Activated T-cell treated with anti-CD3 and anti-CD28 coated beads for 24 hours (primary cell): ENCODE data around the gene VWA1.
"Not testable (repeated sequence)": the region's sequence is repeated elsewhere in the genome, so short reads cannot be mapped to it uniquely, and the experiment has no call there.

Experiments
- DNase-seq: peaks from one replicate; pipeline ENCODE4 v3.0.0-alpha.2; 2020; ENCODE audit warnings: low read depth

The VWA1 gene

GRCh38 chr1:1424707-1425106, 10.8 kb upstream of the VWA1 start:
- DNase-seq: no peak

GRCh38 chr1:1425426-1425752, 10.1 kb upstream of the VWA1 start:
- DNase-seq: no peak

- no peak for DNase-seq
These were observed 9.6 kb upstream of the VWA1 start for GRCh38 chr1:1425753-1426495.

DNA sequence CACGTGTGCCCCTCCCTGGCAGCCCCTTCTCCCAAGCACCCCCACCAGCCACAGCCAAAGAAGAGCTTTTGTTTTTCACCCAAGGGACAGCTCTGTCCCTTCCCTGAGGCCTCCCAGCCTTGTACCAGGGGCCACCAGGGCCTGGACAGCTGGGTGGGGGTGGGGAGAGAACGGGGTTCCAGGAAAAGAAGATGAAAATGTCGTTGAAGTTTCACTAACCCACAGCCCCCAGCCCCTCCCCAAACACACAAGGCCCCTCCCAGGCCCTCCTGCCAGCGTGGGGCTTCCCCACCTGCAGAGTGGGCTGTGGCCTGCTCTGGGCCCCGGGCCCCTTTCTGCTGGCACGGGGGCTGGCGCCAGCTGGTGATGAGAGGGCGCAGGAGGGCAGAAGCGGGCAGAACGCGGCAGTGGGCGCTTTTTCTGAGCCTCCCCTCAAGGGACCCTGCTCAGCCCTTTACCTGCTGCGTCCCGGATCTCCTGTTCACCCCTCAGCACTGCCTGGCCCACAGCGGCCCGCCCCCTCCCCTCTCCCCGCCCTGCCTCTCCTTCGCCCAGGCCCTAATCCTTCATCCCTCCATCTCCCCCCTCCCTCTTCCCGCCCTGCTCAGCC, 8.9 kb upstream of the VWA1 start:
- DNase-seq: no peak

- DNase-seq: no peak
These were observed 8.2 kb upstream of the VWA1 start for GRCh38 chr1:1427106-1427819.

DNA sequence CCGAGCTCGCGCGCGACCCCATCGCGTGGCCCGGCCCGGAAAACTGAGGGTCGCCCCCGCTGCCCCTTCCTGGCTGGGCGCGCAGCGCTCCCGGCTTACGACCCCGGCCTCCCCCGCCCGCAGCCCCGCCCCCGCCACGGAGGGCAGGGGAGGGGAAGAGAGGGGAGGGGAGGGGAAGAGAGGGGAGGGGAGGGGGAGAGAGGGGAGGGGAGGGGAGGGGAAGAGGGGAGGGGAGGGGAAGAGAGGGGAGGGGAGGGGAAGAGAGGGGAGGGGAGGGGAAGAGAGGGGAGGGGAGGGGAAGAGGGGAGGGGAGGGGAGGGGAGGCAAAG, 7.7 kb upstream of the VWA1 start:
- no peak for DNase-seq

- no peak for DNase-seq
These were observed 7.3 kb upstream of the VWA1 start for GRCh38 chr1:1428174-1428573.

- DNase-seq: not testable (repeated sequence)
These were observed 6.5 kb upstream of the VWA1 start for GRCh38 chr1:1428967-1429366.

GRCh38 chr1:1429671-1430073, 5.8 kb upstream of the VWA1 start:
- no peak for DNase-seq

- no peak for DNase-seq
These were observed 5.1 kb upstream of the VWA1 start for GRCh38 chr1:1430114-1430982.

- DNase-seq: no peak
These were observed 4.3 kb upstream of the VWA1 start for GRCh38 chr1:1430992-1431844.

GRCh38 chr1:1431845-1432273, 3.6 kb upstream of the VWA1 start:
- no peak for DNase-seq

GRCh38 chr1:1432274-1432950, 3.1 kb upstream of the VWA1 start:
- no peak for DNase-seq

- DNase-seq: no peak
These were observed 2.3 kb upstream of the VWA1 start for GRCh38 chr1:1432951-1433803.

- DNase-seq: peak; percentile 57
These were observed 1.7 kb upstream of the VWA1 start for GRCh38 chr1:1433804-1434130.

- no peak for DNase-seq
These were observed 1.2 kb upstream of the VWA1 start for GRCh38 chr1:1434131-1434823.

DNA sequence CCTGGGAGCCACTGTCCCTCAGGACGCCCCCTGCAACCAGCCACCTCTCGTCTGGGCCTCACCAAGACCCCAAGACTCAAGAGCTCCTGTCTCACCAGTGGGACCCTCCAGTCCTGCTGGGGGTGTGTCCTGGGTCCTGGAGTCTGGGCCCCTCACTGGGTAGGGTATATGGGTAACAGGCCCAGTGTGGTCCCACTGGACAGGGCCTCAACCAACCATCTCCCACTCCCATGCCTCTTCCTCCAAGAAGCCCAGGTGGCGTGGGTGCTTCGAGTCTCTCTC, 725 bp upstream of the VWA1 start:
- DNase-seq: no peak

DNA sequence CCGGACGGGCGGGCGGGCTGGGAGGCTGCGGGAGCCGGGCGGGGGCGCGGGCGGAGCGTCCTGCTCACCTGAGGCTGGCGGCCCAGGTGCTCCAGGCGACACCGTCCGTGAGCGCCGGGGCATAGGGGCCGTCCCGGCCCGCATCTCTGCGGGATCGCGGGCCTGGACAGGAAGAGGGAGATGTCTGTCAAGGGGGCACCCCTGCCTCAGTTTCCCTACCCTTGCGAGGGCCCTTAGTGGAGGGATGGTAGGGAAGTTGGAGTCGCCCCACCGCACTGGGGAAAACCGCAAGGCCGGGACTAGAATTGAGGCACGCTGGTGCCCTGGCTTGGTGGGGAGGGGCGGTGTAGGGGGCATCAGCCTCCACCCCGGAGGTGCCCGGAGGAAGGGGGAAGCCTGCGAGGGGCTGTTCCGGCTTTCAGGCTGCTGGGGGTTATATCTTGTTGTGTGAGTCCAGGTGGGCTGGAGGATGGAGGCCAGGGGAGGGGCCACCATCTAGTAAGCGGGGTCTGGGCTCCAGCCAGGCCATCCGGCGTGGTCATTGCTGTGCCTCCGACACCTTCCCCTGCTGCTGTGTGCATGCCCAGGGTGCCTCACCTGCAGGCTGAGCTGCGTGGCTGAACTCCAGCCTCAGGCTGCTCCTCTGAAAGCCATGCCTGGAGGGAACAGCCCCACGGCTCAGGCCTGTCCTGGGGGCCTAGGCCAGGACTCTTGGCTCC, 580 bp downstream of the VWA1 start:
- no peak for DNase-seq

DNA sequence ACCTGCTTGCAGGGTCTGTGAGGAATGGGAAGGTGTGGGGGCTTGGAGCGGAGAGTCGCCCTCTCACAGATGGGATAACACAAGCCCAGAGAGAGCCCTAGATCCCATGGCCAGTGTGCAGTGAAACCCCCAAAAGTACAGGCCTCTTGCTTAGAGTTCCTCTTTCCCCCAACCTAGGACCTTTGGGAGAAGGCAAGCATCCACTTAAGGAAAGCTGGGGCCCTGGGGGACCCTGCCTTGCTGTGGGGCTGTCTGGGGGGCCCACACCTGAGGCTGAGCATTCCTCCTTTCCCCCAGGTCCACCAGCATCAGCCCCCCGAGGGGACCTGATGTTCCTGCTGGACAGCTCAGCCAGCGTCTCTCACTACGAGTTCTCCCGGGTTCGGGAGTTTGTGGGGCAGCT, 1.1 kb downstream of the VWA1 start:
- no peak for DNase-seq
